GM23248 (cell line): ENCODE measurements around the gene ATP6V0C.

Source experiments
- EZH2 ChIP-seq: fragments of 200-600 bp; sonication (generic); IDR thresholded peaks from 2 replicates; pipeline ENCODE4 v1.6.1; 2018; ENCODE audit warnings: antibody characterized with exemption, mild to moderate bottlenecking; ENCODE audit not compliant: insufficient read depth, poor library complexity, severe bottlenecking
- EZH2phosphoT487 ChIP-seq: fragments of 200-600 bp; sonication (generic); IDR thresholded peaks from 2 replicates; pipeline ENCODE4 v1.6.1; 2018; ENCODE audit warnings: antibody characterized with exemption, moderate library complexity, mild to moderate bottlenecking, low read depth; ENCODE audit not compliant: insufficient read depth

GRCh38 chr16:2476741-2477140 is 37.0 kb upstream of the ATP6V0C start:
- TF ChIP-seq EZH2 (no peak), EZH2phosphoT487 (no peak)
